HepG2 (cell line): ENCODE data around the gene TMEM156. TPM values are rescaled to one million over a fixed set of nuclear protein-coding genes. Genes with fewer than 3 reads are reported as not detected.

ENCODE experiments used
- ATAC-seq: fragments of 200-7000 bp; cut with Tn5 transposase; 3 replicates; pipeline ENCODE4 v1.9.1; 2020; ENCODE audit warnings: mild to moderate bottlenecking, moderate library complexity
- BruUV-seq: library from RNA; stranded (reverse); fragments of 400-500 nt; replicated peaks from 2 replicates; lab custom pipeline; 2021; lab: Mats Ljungman, UMichigan
- CTCF ChIA-PET: fragments of 300-600 bp; formaldehyde crosslinking; extraction: SDS; loops from one replicate; lab custom pipeline; 2021; ENCODE audit warnings: low total read pairs, inconsistent platforms, low intra/inter-chr PET ratio; lab: Yijun Ruan, JAX
- POLR2A ChIA-PET: fragments of 350-600 bp; sonication (Branson Sonifier 250); formaldehyde crosslinking; loops from one replicate; lab custom pipeline; 2020; ENCODE audit warnings: antibody characterized with exemption, inconsistent platforms; lab: Yijun Ruan, JAX
- DNase-seq: peaks from one replicate; pipeline ENCODE4 v3.0.0-alpha.2; 2015; ENCODE audit warnings: low spot score
- FAIRE-seq: peaks from 3 replicates; lab custom pipeline; 2011; peaks lifted over from hg19 to GRCh38; lab: Jason Lieb, UNC
- H2AFZ ChIP-seq: one replicate; pipeline ENCODE4 v1.6.1; 2011; ENCODE audit warnings: low read length, inconsistent platforms
- H3K27ac ChIP-seq: fragments of 300-600 bp; 3 replicates; pipeline ENCODE4 v1.8.0; 2011; ENCODE audit warnings: mixed run types, mild to moderate bottlenecking, mixed read lengths, low read length, inconsistent platforms; ENCODE audit not compliant: insufficient read depth; ENCODE audit errors: extremely low read length
- H3K27me3 ChIP-seq, 2 experiments: fragments of 200-600 bp in 1 of 2; 2 replicates in 1 of 2; 3 replicates in 1 of 2; pipeline versions ENCODE4 v1.6.0 to v1.8.0; 2011; ENCODE audit warnings: low read length in 2 of 2, mild to moderate bottlenecking in 2 of 2, moderate library complexity in 2 of 2, inconsistent platforms in 1 of 2; ENCODE audit not compliant: insufficient read depth in 2 of 2, control insufficient read depth in 1 of 2
- H3K36me3 ChIP-seq, 2 experiments: fragments of 200-600 bp in 1 of 2; replicated peaks in 1 of 2; 2 replicates in 1 of 2; 3 replicates in 1 of 2; pipeline versions ENCODE4 v1.5.1 to v1.8.0; 2011; ENCODE audit warnings: low read length in 2 of 2, inconsistent platforms in 1 of 2; ENCODE audit not compliant: insufficient read depth in 2 of 2, control insufficient read depth in 1 of 2
- H3K4me1 ChIP-seq: 2 replicates; pipeline ENCODE4 v1.5.1; 2012; ENCODE audit warnings: low read length, inconsistent platforms; ENCODE audit not compliant: insufficient read depth
- H3K4me2 ChIP-seq: 2 replicates; pipeline ENCODE4 v1.6.0; 2011; ENCODE audit warnings: low read depth, low read length, inconsistent platforms
- H3K4me3 ChIP-seq, 3 experiments: fragments of 200-600 bp in 1 of 3; sonication (generic), shearing (Covaris generic) in 1 of 3; replicated peaks in 1 of 3; 2 replicates each; pipeline ENCODE4 v1.5.1; 2011 to 2016; ENCODE audit warnings: low read length in 3 of 3, inconsistent platforms in 2 of 3, low read depth in 2 of 3, mild to moderate bottlenecking in 2 of 3, control low read depth in 1 of 3, mixed read lengths in 1 of 3; ENCODE audit not compliant: insufficient read depth in 1 of 3
- H3K79me2 ChIP-seq: one replicate; pipeline ENCODE4 v1.6.1; 2011; ENCODE audit warnings: low read length, inconsistent platforms; ENCODE audit not compliant: insufficient read depth
- H3K9ac ChIP-seq: 2 replicates; pipeline ENCODE4 v1.6.0; 2011; ENCODE audit warnings: mild to moderate bottlenecking, low read depth, low read length, inconsistent platforms; ENCODE audit not compliant: insufficient read depth
- H3K9me3 ChIP-seq: 2 replicates; pipeline ENCODE4 v1.5.1; 2012; ENCODE audit warnings: mild to moderate bottlenecking, low read length
- H4K20me1 ChIP-seq: 2 replicates; pipeline ENCODE4 v1.6.0; 2011; ENCODE audit warnings: inconsistent platforms, mild to moderate bottlenecking, low read length, moderate library complexity; ENCODE audit not compliant: insufficient read depth
- ARNT ChIP-seq: fragments of 450-650 bp; IDR thresholded peaks from 2 replicates; pipeline ENCODE4 v1.6.1; 2017
- MYNN ChIP-seq: sonication (generic); formaldehyde crosslinking; IDR thresholded peaks from 2 replicates; pipeline ENCODE4 v1.4.0; 2020; ENCODE audit warnings: mild to moderate bottlenecking, low read depth, missing genetic modification reagents
- NBN ChIP-seq: fragments of 450-650 bp; conservative IDR thresholded peaks from 2 replicates; pipeline ENCODE4 v1.6.1; 2017
- NCOR1 ChIP-seq: fragments of 200-600 bp; sonication (generic); IDR thresholded peaks from 2 replicates; pipeline ENCODE4 v1.7.0; 2017; ENCODE audit warnings: antibody characterized with exemption, low read length, borderline replicate concordance
- SP4 ChIP-seq: sonication (generic); formaldehyde crosslinking; IDR thresholded peaks from 2 replicates; pipeline ENCODE4 v1.8.1; 2023; ENCODE audit warnings: mild to moderate bottlenecking, missing genetic modification reagents
- ZNF562 ChIP-seq: sonication (generic); formaldehyde crosslinking; IDR thresholded peaks from 2 replicates; pipeline ENCODE4 v1.8.0; 2022; ENCODE audit warnings: missing genetic modification reagents, borderline replicate concordance
- ZNF775 ChIP-seq: sonication (generic); formaldehyde crosslinking; IDR thresholded peaks from 2 replicates; pipeline ENCODE4 v1.4.0; 2020; ENCODE audit warnings: missing genetic modification reagents, mild to moderate bottlenecking, moderate library complexity, borderline replicate concordance
- ZNF800 ChIP-seq: sonication (generic); formaldehyde crosslinking; IDR thresholded peaks from 2 replicates; pipeline ENCODE4 v1.4.0; 2020; ENCODE audit warnings: missing genetic modification reagents
- WGBS: methylation state at CpG from one replicate; pipeline ENCODE4 v1.1.6; 2017; ENCODE audit warnings: low lambda C conversion rate; 5-methylcytosine and 5-hydroxymethylcytosine counted together
- in situ Hi-C: cut with HindIII; loops from 2 replicates; pipeline ENCODE4 v1.10.0; 2017; ENCODE audit warnings: low pct_unique_long_range_greater_than_20kb; ENCODE audit not compliant: extremely low pct_ligation_motif_present
- intact Hi-C: fragments of 100-400 bp; cut with micrococcal nuclease; formaldehyde crosslinking; loops from one replicate; pipeline ENCODE4 v1.10.0; 2022; ENCODE audit not compliant: unreplicated experiment
- polyA plus RNA-seq, 8 experiments: library from polyadenylated mRNA; depleted of rRNA in 3 of 8; stranded (reverse) in 7 of 8; unstranded in 1 of 8; fragments of >200 nt; fragmentation: Illumina TruSeq in 4 of 8; extraction: Trizol in 4 of 8; gene quantifications; 2 replicates each; pipeline versions ENCODE4 v1.2.1 to v1.2.3, GENCODE V29; 2011 to 2016; ENCODE audit warnings: low read depth in 4 of 8, missing spikeins in 1 of 8, mixed read lengths in 1 of 8; ENCODE audit not compliant: insufficient read depth in 1 of 8
- total RNA-seq, 5 experiments: library from RNA; depleted of rRNA; stranded (reverse); fragments of >200 nt; fragmentation: Illumina TruSeq; extraction: Trizol; gene quantifications; 2 replicates each; pipeline ENCODE4 v1.2.3, GENCODE V29; 2016; ENCODE audit warnings: low read depth in 1 of 5
- TF ChIP-seq, protein P1 (sequence below): sonication (generic); formaldehyde crosslinking; IDR thresholded peaks from 2 replicates; pipeline ENCODE4 v1.4.0; 2020; ENCODE audit warnings: missing genetic modification reagents
- TF ChIP-seq, protein P2 (sequence below): sonication (generic); formaldehyde crosslinking; IDR thresholded peaks from 2 replicates; pipeline ENCODE4 v1.4.0; 2020; ENCODE audit warnings: mild to moderate bottlenecking, low read depth, missing genetic modification reagents

TMEM156 gene
- total and polyA plus RNA-seq, 2 of the 13 experiments (the other 11 are each of a cell fraction or from before 2014, with no cell fraction given), result 1.6 TPM; not detected in 1

DNA sequence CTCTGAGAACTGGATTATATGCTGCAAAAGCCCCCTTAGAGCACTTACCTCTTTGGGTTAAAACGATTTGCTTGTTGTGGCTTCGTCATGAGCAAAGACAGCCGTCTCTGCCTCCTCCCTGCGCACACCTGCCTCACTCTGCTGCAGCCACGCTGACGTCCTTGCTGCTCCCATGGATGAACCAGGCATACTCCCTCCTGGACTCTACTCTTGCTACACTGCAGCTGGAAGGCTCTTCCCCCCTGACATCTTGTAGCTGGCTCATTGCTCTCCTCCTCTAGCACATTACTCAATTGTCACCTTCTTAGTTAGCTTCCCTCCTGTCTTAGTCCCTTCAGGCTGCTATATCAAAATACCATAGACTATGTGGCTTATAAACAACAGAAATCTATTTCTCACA lies 105.3 kb downstream of the TMEM156 start:
- FAIRE-seq, result no peak
- no peak for DNase-seq
- Histone ChIP-seq H3K4me3 (no peak overlapping the region), H3K4me1 (peaks cover 15% of the 10 kb centered on the region), H3K79me2 (no peaks in the 10 kb centered on the region), H3K4me2 (no peak overlapping the region), H3K9me3 (no peaks in the 10 kb centered on the region), H3K27me3 (no peaks in the 10 kb centered on the region), H4K20me1 (no peaks in the 10 kb centered on the region), H3K36me3 (peaks cover 32 to 70% of the 10 kb centered on the region in 2 experiments), H2AFZ (no peak overlapping the region), H3K27ac (no peak overlapping the region), H3K9ac (no peak overlapping the region)
- BruUV-seq, result no TSS peak
- no peak for ATAC-seq
- CTCF ChIA-PET, result no interaction called here
- intact Hi-C loops, result no loop called here
- WGBS, result 96% methylated on average over 6 of the region's 6 CpGs
- TF ChIP-seq, protein P1, sequence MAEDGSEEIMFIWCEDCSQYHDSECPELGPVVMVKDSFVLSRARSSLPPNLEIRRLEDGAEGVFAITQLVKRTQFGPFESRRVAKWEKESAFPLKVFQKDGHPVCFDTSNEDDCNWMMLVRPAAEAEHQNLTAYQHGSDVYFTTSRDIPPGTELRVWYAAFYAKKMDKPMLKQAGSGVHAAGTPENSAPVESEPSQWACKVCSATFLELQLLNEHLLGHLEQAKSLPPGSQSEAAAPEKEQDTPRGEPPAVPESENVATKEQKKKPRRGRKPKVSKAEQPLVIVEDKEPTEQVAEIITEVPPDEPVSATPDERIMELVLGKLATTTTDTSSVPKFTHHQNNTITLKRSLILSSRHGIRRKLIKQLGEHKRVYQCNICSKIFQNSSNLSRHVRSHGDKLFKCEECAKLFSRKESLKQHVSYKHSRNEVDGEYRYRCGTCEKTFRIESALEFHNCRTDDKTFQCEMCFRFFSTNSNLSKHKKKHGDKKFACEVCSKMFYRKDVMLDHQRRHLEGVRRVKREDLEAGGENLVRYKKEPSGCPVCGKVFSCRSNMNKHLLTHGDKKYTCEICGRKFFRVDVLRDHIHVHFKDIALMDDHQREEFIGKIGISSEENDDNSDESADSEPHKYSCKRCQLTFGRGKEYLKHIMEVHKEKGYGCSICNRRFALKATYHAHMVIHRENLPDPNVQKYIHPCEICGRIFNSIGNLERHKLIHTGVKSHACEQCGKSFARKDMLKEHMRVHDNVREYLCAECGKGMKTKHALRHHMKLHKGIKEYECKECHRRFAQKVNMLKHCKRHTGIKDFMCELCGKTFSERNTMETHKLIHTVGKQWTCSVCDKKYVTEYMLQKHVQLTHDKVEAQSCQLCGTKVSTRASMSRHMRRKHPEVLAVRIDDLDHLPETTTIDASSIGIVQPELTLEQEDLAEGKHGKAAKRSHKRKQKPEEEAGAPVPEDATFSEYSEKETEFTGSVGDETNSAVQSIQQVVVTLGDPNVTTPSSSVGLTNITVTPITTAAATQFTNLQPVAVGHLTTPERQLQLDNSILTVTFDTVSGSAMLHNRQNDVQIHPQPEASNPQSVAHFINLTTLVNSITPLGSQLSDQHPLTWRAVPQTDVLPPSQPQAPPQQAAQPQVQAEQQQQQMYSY (CRISPR knock-in tag), result no peak
- TF ChIP-seq, protein P2, sequence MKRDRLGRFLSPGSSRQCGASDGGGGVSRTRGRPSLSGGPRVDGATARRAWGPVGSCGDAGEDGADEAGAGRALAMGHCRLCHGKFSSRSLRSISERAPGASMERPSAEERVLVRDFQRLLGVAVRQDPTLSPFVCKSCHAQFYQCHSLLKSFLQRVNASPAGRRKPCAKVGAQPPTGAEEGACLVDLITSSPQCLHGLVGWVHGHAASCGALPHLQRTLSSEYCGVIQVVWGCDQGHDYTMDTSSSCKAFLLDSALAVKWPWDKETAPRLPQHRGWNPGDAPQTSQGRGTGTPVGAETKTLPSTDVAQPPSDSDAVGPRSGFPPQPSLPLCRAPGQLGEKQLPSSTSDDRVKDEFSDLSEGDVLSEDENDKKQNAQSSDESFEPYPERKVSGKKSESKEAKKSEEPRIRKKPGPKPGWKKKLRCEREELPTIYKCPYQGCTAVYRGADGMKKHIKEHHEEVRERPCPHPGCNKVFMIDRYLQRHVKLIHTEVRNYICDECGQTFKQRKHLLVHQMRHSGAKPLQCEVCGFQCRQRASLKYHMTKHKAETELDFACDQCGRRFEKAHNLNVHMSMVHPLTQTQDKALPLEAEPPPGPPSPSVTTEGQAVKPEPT, result no peak
- TF ChIP-seq NBN (no peak), NCOR1 (no peak), ARNT (no peak), ZNF800 (CRISPR knock-in tag) (no peak), SP4 (no peak), MYNN (CRISPR knock-in tag) (no peak), ZNF562 (CRISPR knock-in tag) (no peak), ZNF775 (CRISPR knock-in tag) (no peak)
- in situ Hi-C loops, result no loop called here
- POLR2A ChIA-PET, result no interaction called here
